HEK293T (cell line): Measurements from ENCODE around the gene DLG1.

Experiments used
- ARNT ChIP-seq: fragments of 450-650 bp; IDR thresholded peaks from 2 replicates; pipeline ENCODE4 v1.6.1; 2017; ENCODE audit warnings: mild to moderate bottlenecking
- BHLHE40 ChIP-seq: fragments of 450-650 bp; IDR thresholded peaks from 2 replicates; pipeline ENCODE4 v1.6.1; 2016; ENCODE audit warnings: mild to moderate bottlenecking, moderate library complexity, borderline replicate concordance
- FOXK2 ChIP-seq: fragments of 450-650 bp; IDR thresholded peaks from 2 replicates; pipeline ENCODE4 v1.6.1; 2016; ENCODE audit warnings: mild to moderate bottlenecking
- FOXM1 ChIP-seq: fragments of 450-650 bp; IDR thresholded peaks from 2 replicates; pipeline ENCODE4 v1.6.1; 2017; ENCODE audit warnings: mild to moderate bottlenecking, borderline replicate concordance
- SP1 ChIP-seq: fragments of 450-650 bp; IDR thresholded peaks from 2 replicates; pipeline ENCODE4 v1.6.1; 2017

GRCh38 chr3:196998966-196999760 is 299.2 kb downstream of the DLG1 start:
- TF ChIP-seq SP1 (no peak), FOXM1 (no peak), FOXK2 (no peak), BHLHE40 (no peak), ARNT (no peak)
